Thoracic aorta (tissue), 2 donors: ENCODE data around the gene BCL2. TPM values are rescaled to one million over a fixed set of nuclear protein-coding genes. Genes with fewer than 3 reads are reported as not detected.

Experiments used
- ATAC-seq: fragments of 150-250 bp; one replicate; pipeline ENCODE4 v1.8.0; 2017; ENCODE audit warnings: low read depth; ENCODE audit not compliant: insufficient number of reproducible peaks, low FRiP score
- DNase-seq: peaks from one replicate; pipeline ENCODE4 v3.0.0-alpha.2; 2020; ENCODE audit warnings: low spot score
- H3K27ac ChIP-seq, 2 donors: fragments of 200-600 bp; sonication (generic); 1 replicate in 1 of 2; 2 replicates in 1 of 2; pipeline ENCODE4 v1.5.1; 2016; ENCODE audit warnings: mild to moderate bottlenecking in 2 of 2, moderate library complexity in 2 of 2
- H3K27me3 ChIP-seq: fragments of 200-600 bp; sonication (generic); replicated peaks from 2 replicates; pipeline ENCODE4 v1.6.0; 2016; ENCODE audit warnings: mild to moderate bottlenecking; ENCODE audit not compliant: insufficient read depth
- H3K36me3 ChIP-seq: fragments of 200-600 bp; sonication (generic); one replicate; pipeline ENCODE4 v1.5.1; 2016
- H3K4me1 ChIP-seq, 2 donors: fragments of 200-600 bp; sonication (generic); 1 replicate in 1 of 2; 2 replicates in 1 of 2; pipeline versions ENCODE4 v1.5.1 to v1.6.0; 2016; ENCODE audit warnings: low read depth in 2 of 2, mild to moderate bottlenecking in 1 of 2; ENCODE audit not compliant: control insufficient read depth in 1 of 2
- H3K4me3 ChIP-seq: fragments of 200-600 bp; sonication (generic); 2 replicates; pipeline ENCODE4 v1.5.1; 2016; ENCODE audit warnings: mild to moderate bottlenecking
- H3K9me3 ChIP-seq: fragments of 200-600 bp; sonication (generic); 2 replicates; pipeline ENCODE4 v1.5.1; 2016
- total RNA-seq, 2 donors: library from RNA; depleted of rRNA; stranded (reverse); fragments of >200 nt; gene quantifications; one replicate each; pipeline versions ENCODE4 v1.1.0 to v1.2.3, GENCODE V29; 2016
- TF ChIP-seq, protein P1 (sequence below): fragments of 200-600 bp; sonication (generic); IDR thresholded peaks from one replicate; pipeline ENCODE4 v1.5.1; 2019; ENCODE audit warnings: antibody characterized with exemption

The BCL2 gene
- total RNA-seq, 2 donors from 2014 or later, result 22.9 to 29.3 TPM

- Histone ChIP-seq H3K36me3 (no peaks in the 10 kb centered on the region), H3K4me1 (peaks cover 43 to 63% of the 10 kb centered on the region in 2 donors), H3K27me3 (no peaks in the 10 kb centered on the region), H3K4me3 (peak overlapping the region; percentile 18), H3K27ac (peak overlapping the region; percentile 74 to 83), H3K9me3 (no peaks in the 10 kb centered on the region)
- TF ChIP-seq, protein P1, sequence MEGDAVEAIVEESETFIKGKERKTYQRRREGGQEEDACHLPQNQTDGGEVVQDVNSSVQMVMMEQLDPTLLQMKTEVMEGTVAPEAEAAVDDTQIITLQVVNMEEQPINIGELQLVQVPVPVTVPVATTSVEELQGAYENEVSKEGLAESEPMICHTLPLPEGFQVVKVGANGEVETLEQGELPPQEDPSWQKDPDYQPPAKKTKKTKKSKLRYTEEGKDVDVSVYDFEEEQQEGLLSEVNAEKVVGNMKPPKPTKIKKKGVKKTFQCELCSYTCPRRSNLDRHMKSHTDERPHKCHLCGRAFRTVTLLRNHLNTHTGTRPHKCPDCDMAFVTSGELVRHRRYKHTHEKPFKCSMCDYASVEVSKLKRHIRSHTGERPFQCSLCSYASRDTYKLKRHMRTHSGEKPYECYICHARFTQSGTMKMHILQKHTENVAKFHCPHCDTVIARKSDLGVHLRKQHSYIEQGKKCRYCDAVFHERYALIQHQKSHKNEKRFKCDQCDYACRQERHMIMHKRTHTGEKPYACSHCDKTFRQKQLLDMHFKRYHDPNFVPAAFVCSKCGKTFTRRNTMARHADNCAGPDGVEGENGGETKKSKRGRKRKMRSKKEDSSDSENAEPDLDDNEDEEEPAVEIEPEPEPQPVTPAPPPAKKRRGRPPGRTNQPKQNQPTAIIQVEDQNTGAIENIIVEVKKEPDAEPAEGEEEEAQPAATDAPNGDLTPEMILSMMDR, result no peak
- ATAC-seq, result no peak
- no peak for DNase-seq
These were observed 158.4 kb downstream of the BCL2 start for GRCh38 chr18:63161032-63161760.

DNA sequence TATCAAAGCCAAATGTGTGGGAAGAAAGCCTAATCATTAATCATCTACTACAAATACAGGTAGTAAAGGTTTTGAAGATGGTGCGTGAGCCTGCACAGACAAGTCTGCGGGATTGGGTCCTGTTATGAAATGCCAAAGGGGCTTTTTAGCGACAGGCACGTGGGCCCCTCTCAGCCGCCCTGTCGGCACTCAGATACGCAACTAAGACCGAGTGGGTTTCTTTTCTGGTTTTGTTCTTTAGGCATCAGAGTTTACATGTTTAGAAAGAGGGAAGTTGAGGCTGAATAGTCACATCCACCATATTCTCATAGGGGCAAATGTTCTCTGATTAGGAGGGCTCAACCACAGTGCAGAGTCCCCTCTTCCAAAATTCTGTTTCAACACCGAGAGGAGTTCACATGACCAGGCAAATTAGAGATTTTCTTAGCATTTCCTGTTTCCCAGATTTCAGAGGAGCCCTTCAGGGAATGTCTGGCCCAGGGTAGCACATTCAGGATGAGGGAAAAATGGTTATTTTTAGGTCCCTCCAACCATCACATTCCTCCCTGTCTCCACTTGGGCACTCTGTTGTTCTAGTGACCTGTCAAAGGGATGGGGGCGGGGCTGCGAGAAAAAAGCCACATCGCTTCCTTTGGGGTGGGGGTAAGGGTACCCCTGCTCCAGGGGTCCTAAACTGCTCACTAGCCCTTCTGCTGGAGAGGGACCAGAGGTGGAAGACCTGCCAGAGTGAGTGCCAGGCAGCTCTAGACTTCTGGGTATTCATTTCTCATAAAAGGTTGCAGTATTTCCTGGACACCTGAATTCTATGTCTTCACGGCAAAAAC is 159.2 kb downstream of the BCL2 start:
- Histone ChIP-seq H3K27me3 (no peaks in the 10 kb centered on the region), H3K4me1 (peaks cover 49 to 71% of the 10 kb centered on the region in 2 donors), H3K27ac (peak overlapping the region; percentile 74 to 83), H3K9me3 (no peaks in the 10 kb centered on the region), H3K4me3 (peak overlapping the region; percentile 16), H3K36me3 (no peaks in the 10 kb centered on the region)
- TF ChIP-seq, protein P1, result no peak
- no peak for DNase-seq
- ATAC-seq, result no peak

GRCh38 chr18:63159590-63159989 is 160.0 kb downstream of the BCL2 start:
- TF ChIP-seq, protein P1, result no peak
- no peak overlapping the region for H3K4me3 ChIP-seq
- no peaks in the 10 kb centered on the region for H3K9me3 ChIP-seq
- DNase-seq, result no peak
- no peaks in the 10 kb centered on the region for H3K36me3 ChIP-seq
- H3K4me1 ChIP-seq, result peaks cover 49 to 76% of the 10 kb centered on the region in 2 donors
- no peaks in the 10 kb centered on the region for H3K27me3 ChIP-seq
- no peak for ATAC-seq
- H3K27ac ChIP-seq, result peak overlapping the region; percentile 74 to 83

- DNase-seq (no peak), ATAC-seq (no peak)
- no peak overlapping the region for H3K4me3 ChIP-seq
- no peaks in the 10 kb centered on the region for H3K27me3 ChIP-seq
- H3K27ac ChIP-seq, result peak overlapping the region; percentile 63 to 83
- peaks cover 49 to 76% of the 10 kb centered on the region in 2 donors for H3K4me1 ChIP-seq
- H3K36me3 ChIP-seq, result no peaks in the 10 kb centered on the region
- TF ChIP-seq, protein P1, result no peak
- no peaks in the 10 kb centered on the region for H3K9me3 ChIP-seq
These were observed 160.8 kb downstream of the BCL2 start for GRCh38 chr18:63158676-63159291.
